Measurements from ENCODE around the gene CACNA2D2. TPM values are rescaled to one million over a fixed set of nuclear protein-coding genes. Genes with fewer than 3 reads are reported as not detected.

Gene CACNA2D2
- total RNA-seq, 4 donors from 2014 or later = 1.1 to 2.0 (median 1.6) TPM

- intact Hi-C loops (cut with DNase I; ENCODE audit: low total_unique reads) = no loop called here
- DNase-seq (ENCODE audit: low spot score in 2 of 2) = no peak
- 74 to 79% methylated on average over 9 of the region's 9 CpGs for WGBS, 2 donors
- no peak overlapping the region for H3K4me3 ChIP-seq (ENCODE audit: low read depth, poor library complexity, severe bottlenecking)
- TF ChIP-seq POLR2A (IDR thresholded peaks at IDR 0.05) (no peak), CTCF (IDR thresholded peaks at IDR 0.05) (no peak)
Measured at GRCh38 chr3:50523279-50523811, 19.9 kb upstream of the CACNA2D2 start.

GRCh38 chr3:50521572-50521971 is 18.1 kb upstream of the CACNA2D2 start:
- DNase-seq (ENCODE audit: low spot score in 2 of 2) = no peak
- no peak overlapping the region for H3K4me3 ChIP-seq (ENCODE audit: low read depth, poor library complexity, severe bottlenecking)
- intact Hi-C loops (cut with DNase I; ENCODE audit: low total_unique reads) = no loop called here
- TF ChIP-seq POLR2A (IDR thresholded peaks at IDR 0.05) (no peak), CTCF (IDR thresholded peaks at IDR 0.05) (no peak)
- WGBS, 2 donors = 48 to 63% methylated on average over 5 of the region's 5 CpGs

DNA sequence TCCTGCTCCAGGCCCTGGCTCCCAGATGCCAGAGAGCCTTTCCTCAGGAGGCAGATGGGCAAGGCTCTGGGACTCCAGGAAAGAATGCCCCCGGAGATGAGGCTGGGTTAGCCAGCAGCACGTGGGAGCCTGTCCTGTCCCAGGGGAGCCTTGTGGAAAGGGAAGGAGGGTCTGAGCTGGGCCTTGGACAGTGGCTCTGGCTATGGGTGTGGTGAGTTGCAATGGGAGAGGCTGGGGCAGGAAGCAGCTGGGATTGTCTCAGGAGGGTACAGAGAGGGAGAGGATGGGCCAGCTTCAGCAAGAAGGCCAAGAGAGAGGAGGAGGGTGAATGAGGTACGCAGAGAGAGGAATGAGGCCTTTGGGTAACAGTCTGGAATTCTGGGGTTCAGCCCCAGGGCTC is 17.4 kb upstream of the CACNA2D2 start:
- DNase-seq (ENCODE audit: low spot score in 2 of 2) = no peak
- intact Hi-C loops (cut with DNase I; ENCODE audit: low total_unique reads) = no loop called here
- no peak overlapping the region for H3K4me3 ChIP-seq (ENCODE audit: low read depth, poor library complexity, severe bottlenecking)
- TF ChIP-seq CTCF (IDR thresholded peaks at IDR 0.05) (no peak), POLR2A (IDR thresholded peaks at IDR 0.05) (no peak)
- 57 to 60% methylated on average over 3 of the region's 3 CpGs for WGBS, 2 donors

DNA sequence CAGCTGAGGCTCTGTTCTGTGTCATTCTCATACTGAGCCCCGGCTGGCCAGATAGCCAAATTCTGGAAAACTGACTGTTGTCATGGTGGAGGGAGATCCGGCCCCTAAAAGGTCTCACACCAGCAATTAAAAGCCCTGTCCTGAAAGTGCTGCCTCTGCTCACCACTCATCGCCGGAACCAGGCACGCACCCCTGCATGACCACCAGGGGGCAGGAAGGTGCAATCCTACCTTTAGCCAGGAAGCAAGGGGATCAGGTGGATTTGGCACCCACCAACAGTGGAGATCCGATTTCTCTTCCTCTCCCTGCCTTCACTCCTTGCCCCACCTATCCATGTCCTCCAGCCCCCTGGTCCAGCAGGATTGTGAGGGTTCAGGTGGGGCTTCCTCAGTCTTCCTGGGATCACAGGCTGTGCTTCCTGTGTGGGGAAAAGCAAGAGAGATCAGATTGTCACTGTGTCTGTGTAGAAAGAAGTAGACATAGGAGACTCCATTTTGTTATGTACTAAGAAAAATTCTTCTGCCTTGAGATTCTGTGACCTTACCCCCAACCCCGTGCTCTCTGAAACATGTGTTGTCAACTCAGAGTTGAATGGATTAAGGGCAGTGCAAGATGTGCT is 16.1 kb upstream of the CACNA2D2 start:
- 19 to 20% methylated on average over 7 of the region's 7 CpGs for WGBS, 2 donors
- intact Hi-C loops (cut with DNase I; ENCODE audit: low total_unique reads) = no loop called here
- DNase-seq (ENCODE audit: low spot score in 2 of 2) = peak; percentile 32 to 91
- TF ChIP-seq POLR2A (IDR thresholded peaks at IDR 0.05) = no peak
- peak in 1 of 3 donors; percentile 68 for TF ChIP-seq CTCF (IDR thresholded peaks at IDR 0.05)
- no peak overlapping the region for H3K4me3 ChIP-seq (ENCODE audit: low read depth, poor library complexity, severe bottlenecking)

DNA sequence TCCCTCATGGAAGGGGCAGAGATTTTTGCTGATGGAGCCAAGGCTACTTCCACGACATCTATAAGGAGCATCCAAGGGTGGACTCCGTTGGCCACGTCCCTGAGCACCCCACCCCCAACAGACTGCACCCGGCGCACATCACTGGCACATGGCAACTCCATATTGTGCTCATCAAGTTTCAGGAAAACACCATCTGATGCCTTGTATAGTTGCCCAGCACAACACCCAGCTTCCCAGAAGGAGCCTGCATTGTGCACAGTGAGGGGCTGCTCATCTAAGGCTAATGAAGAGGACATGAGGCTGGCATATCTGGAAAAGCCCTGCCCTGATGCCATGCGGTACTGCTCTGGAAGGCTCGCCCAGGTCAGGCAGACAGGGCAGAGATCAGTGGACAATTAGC is 15.0 kb upstream of the CACNA2D2 start:
- 86 to 87% methylated on average over 7 of the region's 7 CpGs for WGBS, 2 donors
- no peak overlapping the region for H3K4me3 ChIP-seq (ENCODE audit: low read depth, poor library complexity, severe bottlenecking)
- intact Hi-C loops (cut with DNase I; ENCODE audit: low total_unique reads) = no loop called here
- no peak for DNase-seq (ENCODE audit: low spot score in 2 of 2)
- TF ChIP-seq POLR2A (IDR thresholded peaks at IDR 0.05) = no peak
- TF ChIP-seq CTCF (IDR thresholded peaks at IDR 0.05) = no peak

DNA sequence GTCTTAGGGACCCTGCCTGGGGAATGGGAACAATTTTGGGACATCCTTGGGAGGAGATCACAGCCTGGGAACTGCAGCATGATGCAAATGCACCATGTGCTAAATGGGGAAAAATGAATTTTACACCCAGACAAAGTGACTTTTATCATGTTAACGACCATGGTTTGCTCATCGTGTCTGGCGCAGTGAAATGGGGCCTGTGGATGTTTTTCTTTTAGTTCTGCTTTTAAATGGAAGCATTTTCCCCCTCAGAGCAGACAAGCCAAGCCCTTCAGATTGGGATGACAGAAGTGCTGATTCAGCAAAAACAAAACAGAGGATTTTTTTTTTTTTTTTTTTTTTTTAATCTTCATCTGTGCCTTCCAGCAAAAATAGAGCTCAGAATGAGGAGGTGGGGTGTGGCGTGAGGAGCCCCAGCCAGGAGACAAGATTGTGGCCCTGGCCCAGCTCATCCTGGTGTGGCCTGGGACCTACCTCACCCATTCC is 14.3 kb upstream of the CACNA2D2 start:
- intact Hi-C loops (cut with DNase I; ENCODE audit: low total_unique reads) = no loop called here
- DNase-seq (ENCODE audit: low spot score in 2 of 2) = no peak
- no peak overlapping the region for H3K4me3 ChIP-seq (ENCODE audit: low read depth, poor library complexity, severe bottlenecking)
- no peak for TF ChIP-seq POLR2A (IDR thresholded peaks at IDR 0.05)
- no peak for TF ChIP-seq CTCF (IDR thresholded peaks at IDR 0.05)
- WGBS, 2 donors = 69 to 82% methylated on average over 4 of the region's 4 CpGs

Measured in lower leg skin (tissue), 4 donors.